Measurements from ENCODE around the gene NALCN. TPM values are rescaled to one million over a fixed set of nuclear protein-coding genes. Genes with fewer than 3 reads are reported as not detected.

NALCN gene
- total and polyA plus RNA-seq, 4 donors, result 0.09 to 0.92 (median 0.18) TPM

DNA sequence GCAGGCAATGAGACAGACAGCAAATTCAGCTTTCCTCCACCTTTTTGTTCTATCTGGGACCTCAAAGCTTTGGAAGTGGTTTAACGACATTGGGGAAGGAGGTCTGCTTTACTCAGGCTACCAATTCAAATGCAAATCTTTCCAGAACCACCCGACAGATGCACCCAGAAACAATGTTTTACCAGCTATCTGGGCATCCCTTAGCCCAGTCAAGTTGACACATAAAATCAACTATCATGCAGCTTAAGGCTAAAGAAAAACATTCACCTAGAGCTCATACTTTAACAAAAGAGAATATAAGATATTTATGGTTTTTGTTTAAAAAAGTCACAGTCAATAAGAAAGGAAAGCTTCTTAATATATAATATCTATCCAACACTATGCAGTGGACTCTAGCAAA lies 246.0 kb downstream of the NALCN start:
- H3K27me3 ChIP-seq (ENCODE audit: control insufficient read depth in 4 of 4, insufficient read depth in 4 of 4, low read length in 3 of 4), result peaks cover 0 to 3% (median 0%) of the 10 kb centered on the region in 4 donors
- H3K36me3 ChIP-seq (ENCODE audit: control insufficient read depth in 4 of 4, insufficient read depth in 3 of 4, low read depth in 1 of 4, low read length in 3 of 4), result no peaks in the 10 kb centered on the region
- TF ChIP-seq YY1 (IDR thresholded peaks at IDR 0.05) (no peak), SP1 (IDR thresholded peaks at IDR 0.05) (no peak), EGR1 (IDR thresholded peaks at IDR 0.05; ENCODE audit: low read depth in 2 of 2) (no peak), HNF4A (conservative IDR thresholded peaks at IDR 0.05) (no peak), RAD21 (IDR thresholded peaks at IDR 0.05) (no peak)
- TF ChIP-seq, protein P1, sequence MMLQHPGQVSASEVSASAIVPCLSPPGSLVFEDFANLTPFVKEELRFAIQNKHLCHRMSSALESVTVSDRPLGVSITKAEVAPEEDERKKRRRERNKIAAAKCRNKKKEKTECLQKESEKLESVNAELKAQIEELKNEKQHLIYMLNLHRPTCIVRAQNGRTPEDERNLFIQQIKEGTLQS (IDR thresholded peaks at IDR 0.05), result no peak
- TF ChIP-seq, protein P2, sequence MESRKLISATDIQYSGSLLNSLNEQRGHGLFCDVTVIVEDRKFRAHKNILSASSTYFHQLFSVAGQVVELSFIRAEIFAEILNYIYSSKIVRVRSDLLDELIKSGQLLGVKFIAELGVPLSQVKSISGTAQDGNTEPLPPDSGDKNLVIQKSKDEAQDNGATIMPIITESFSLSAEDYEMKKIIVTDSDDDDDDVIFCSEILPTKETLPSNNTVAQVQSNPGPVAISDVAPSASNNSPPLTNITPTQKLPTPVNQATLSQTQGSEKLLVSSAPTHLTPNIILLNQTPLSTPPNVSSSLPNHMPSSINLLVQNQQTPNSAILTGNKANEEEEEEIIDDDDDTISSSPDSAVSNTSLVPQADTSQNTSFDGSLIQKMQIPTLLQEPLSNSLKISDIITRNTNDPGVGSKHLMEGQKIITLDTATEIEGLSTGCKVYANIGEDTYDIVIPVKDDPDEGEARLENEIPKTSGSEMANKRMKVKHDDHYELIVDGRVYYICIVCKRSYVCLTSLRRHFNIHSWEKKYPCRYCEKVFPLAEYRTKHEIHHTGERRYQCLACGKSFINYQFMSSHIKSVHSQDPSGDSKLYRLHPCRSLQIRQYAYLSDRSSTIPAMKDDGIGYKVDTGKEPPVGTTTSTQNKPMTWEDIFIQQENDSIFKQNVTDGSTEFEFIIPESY (IDR thresholded peaks at IDR 0.05), result no peak
- TF ChIP-seq, protein P3, sequence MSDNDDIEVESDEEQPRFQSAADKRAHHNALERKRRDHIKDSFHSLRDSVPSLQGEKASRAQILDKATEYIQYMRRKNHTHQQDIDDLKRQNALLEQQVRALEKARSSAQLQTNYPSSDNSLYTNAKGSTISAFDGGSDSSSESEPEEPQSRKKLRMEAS (IDR thresholded peaks at IDR 0.05), result no peak
- TF ChIP-seq, protein P4, sequence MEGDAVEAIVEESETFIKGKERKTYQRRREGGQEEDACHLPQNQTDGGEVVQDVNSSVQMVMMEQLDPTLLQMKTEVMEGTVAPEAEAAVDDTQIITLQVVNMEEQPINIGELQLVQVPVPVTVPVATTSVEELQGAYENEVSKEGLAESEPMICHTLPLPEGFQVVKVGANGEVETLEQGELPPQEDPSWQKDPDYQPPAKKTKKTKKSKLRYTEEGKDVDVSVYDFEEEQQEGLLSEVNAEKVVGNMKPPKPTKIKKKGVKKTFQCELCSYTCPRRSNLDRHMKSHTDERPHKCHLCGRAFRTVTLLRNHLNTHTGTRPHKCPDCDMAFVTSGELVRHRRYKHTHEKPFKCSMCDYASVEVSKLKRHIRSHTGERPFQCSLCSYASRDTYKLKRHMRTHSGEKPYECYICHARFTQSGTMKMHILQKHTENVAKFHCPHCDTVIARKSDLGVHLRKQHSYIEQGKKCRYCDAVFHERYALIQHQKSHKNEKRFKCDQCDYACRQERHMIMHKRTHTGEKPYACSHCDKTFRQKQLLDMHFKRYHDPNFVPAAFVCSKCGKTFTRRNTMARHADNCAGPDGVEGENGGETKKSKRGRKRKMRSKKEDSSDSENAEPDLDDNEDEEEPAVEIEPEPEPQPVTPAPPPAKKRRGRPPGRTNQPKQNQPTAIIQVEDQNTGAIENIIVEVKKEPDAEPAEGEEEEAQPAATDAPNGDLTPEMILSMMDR (IDR thresholded peaks at IDR 0.05; ENCODE audit: low read depth, low read length, missing input control), result no peak
- no peak overlapping the region for H3K9ac ChIP-seq (ENCODE audit: low read depth in 1 of 2, low read length in 2 of 2)
- no peak overlapping the region for H3K4me3 ChIP-seq (ENCODE audit: low read depth in 1 of 3, low read length in 3 of 3)
- H3K27ac ChIP-seq (ENCODE audit: low read depth in 1 of 2, low read length in 2 of 2), result no peak overlapping the region
- no peaks in the 10 kb centered on the region for H3K4me1 ChIP-seq (ENCODE audit: control insufficient read depth in 4 of 4, insufficient read depth in 4 of 4, low read length in 3 of 4)
- 58% methylated on average over 2 of the region's 2 CpGs for WGBS
- DNase-seq (ENCODE audit: low spot score), result no peak
- H3K9me3 ChIP-seq (ENCODE audit: control insufficient read depth in 4 of 4, low read length in 3 of 4), result no peaks in the 10 kb centered on the region

- Histone ChIP-seq H3K27me3 (ENCODE audit: control insufficient read depth in 4 of 4, insufficient read depth in 4 of 4, low read length in 3 of 4) (peaks cover 0 to 2% (median 0%) of the 10 kb centered on the region in 4 donors), H3K9ac (ENCODE audit: low read depth in 1 of 2, low read length in 2 of 2) (no peak overlapping the region), H3K4me3 (ENCODE audit: low read depth in 1 of 3, low read length in 3 of 3) (no peak overlapping the region), H3K27ac (ENCODE audit: low read depth in 1 of 2, low read length in 2 of 2) (no peak overlapping the region), H3K4me1 (ENCODE audit: control insufficient read depth in 4 of 4, insufficient read depth in 4 of 4, low read length in 3 of 4) (no peaks in the 10 kb centered on the region), H3K9me3 (ENCODE audit: control insufficient read depth in 4 of 4, low read length in 3 of 4) (no peaks in the 10 kb centered on the region), H3K36me3 (ENCODE audit: control insufficient read depth in 4 of 4, insufficient read depth in 3 of 4, low read depth in 1 of 4, low read length in 3 of 4) (no peaks in the 10 kb centered on the region)
- TF ChIP-seq, protein P3 (IDR thresholded peaks at IDR 0.05), result no peak
- TF ChIP-seq JUND (IDR thresholded peaks at IDR 0.05), result no peak
- TF ChIP-seq NR2F2 (IDR thresholded peaks at IDR 0.05), result no peak
- no peak for TF ChIP-seq HNF4A (conservative IDR thresholded peaks at IDR 0.05)
- no peak for TF ChIP-seq FOXA1 (IDR thresholded peaks at IDR 0.05)
- no peak for TF ChIP-seq HNF4G (IDR thresholded peaks at IDR 0.05)
- TF ChIP-seq, protein P4 (IDR thresholded peaks at IDR 0.05; ENCODE audit: low read depth, low read length, missing input control), result no peak
- TF ChIP-seq, protein P1 (IDR thresholded peaks at IDR 0.05), result no peak
- TF ChIP-seq GABPA (IDR thresholded peaks at IDR 0.05 in 1 of 2, conservative IDR thresholded peaks at IDR 0.05 in 1 of 2), result no peak
- no peak for TF ChIP-seq FOXA2 (IDR thresholded peaks at IDR 0.05)
- no peak for TF ChIP-seq TAF1 (conservative IDR thresholded peaks at IDR 0.05)
- no peak for TF ChIP-seq RAD21 (IDR thresholded peaks at IDR 0.05)
- no peak for TF ChIP-seq EGR1 (IDR thresholded peaks at IDR 0.05; ENCODE audit: low read depth in 2 of 2)
- TF ChIP-seq YY1 (IDR thresholded peaks at IDR 0.05), result no peak
- TF ChIP-seq, protein P5, sequence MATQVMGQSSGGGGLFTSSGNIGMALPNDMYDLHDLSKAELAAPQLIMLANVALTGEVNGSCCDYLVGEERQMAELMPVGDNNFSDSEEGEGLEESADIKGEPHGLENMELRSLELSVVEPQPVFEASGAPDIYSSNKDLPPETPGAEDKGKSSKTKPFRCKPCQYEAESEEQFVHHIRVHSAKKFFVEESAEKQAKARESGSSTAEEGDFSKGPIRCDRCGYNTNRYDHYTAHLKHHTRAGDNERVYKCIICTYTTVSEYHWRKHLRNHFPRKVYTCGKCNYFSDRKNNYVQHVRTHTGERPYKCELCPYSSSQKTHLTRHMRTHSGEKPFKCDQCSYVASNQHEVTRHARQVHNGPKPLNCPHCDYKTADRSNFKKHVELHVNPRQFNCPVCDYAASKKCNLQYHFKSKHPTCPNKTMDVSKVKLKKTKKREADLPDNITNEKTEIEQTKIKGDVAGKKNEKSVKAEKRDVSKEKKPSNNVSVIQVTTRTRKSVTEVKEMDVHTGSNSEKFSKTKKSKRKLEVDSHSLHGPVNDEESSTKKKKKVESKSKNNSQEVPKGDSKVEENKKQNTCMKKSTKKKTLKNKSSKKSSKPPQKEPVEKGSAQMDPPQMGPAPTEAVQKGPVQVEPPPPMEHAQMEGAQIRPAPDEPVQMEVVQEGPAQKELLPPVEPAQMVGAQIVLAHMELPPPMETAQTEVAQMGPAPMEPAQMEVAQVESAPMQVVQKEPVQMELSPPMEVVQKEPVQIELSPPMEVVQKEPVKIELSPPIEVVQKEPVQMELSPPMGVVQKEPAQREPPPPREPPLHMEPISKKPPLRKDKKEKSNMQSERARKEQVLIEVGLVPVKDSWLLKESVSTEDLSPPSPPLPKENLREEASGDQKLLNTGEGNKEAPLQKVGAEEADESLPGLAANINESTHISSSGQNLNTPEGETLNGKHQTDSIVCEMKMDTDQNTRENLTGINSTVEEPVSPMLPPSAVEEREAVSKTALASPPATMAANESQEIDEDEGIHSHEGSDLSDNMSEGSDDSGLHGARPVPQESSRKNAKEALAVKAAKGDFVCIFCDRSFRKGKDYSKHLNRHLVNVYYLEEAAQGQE (IDR thresholded peaks at IDR 0.05), result no peak
- no peak for TF ChIP-seq RXRA (IDR thresholded peaks at IDR 0.05)
- 20% methylated on average over 1 of the region's 1 CpG for WGBS
- DNase-seq (ENCODE audit: low spot score), result no peak
These were observed 259.0 kb downstream of the NALCN start for GRCh38 chr13:101157261-101157660.

Measured in liver (tissue), 9 donors.